Mesothelial cell of epicardium (in vitro differentiated cells): Measurements from ENCODE around the gene CLINT1. TPM values are rescaled to one million over a fixed set of nuclear protein-coding genes. Genes with fewer than 3 reads are reported as not detected.

Source experiments
- DNase-seq, 2 experiments: peaks; one replicate each; pipeline ENCODE4 v3.0.0; 2021; ENCODE audit warnings: low spot score in 2 of 2; ENCODE audit not compliant: unreplicated experiment in 2 of 2
- H3K27ac Mint-ChIP-seq: 2 replicates; pipeline ENCODE4 v1.8.0; 2021; ENCODE audit warnings: mixed read lengths
- H3K27me3 Mint-ChIP-seq: 2 replicates; pipeline ENCODE4 v1.8.0; 2021; ENCODE audit warnings: low read depth, mixed read lengths
- H3K36me3 Mint-ChIP-seq: 2 replicates; pipeline ENCODE4 v1.8.0; 2021; ENCODE audit warnings: mixed read lengths
- H3K4me1 Mint-ChIP-seq: 2 replicates; pipeline ENCODE4 v1.8.0; 2021; ENCODE audit warnings: mixed read lengths
- H3K4me3 Mint-ChIP-seq: 2 replicates; pipeline ENCODE4 v1.8.0; 2021; ENCODE audit warnings: mild to moderate bottlenecking, moderate library complexity, mixed read lengths
- H3K9me3 Mint-ChIP-seq: 2 replicates; pipeline ENCODE4 v1.8.0; 2021; ENCODE audit warnings: mixed read lengths
- CTCF ChIP-seq: fragments of 200-600 bp; sonication (generic); IDR thresholded peaks from one replicate; pipeline ENCODE4 v1.5.0; 2021; ENCODE audit warnings: antibody characterized with exemption; ENCODE audit not compliant: unreplicated experiment
- total RNA-seq: library from RNA; stranded (reverse); gene quantifications from 3 replicates; pipeline ENCODE4 v1.2.1, GENCODE V29; 2021

CLINT1 gene
- total RNA-seq, 1 donor from 2014 or later, result 74.8 TPM

GRCh38 chr5:157778121-157778805, 80.7 kb downstream of the CLINT1 start:
- TF ChIP-seq CTCF, result no peak
- Mint-ChIP-seq H3K9me3 (no peaks in the 10 kb centered on the region), H3K4me1 (peaks cover 5% of the 10 kb centered on the region), H3K4me3 (no peak overlapping the region), H3K36me3 (no peaks in the 10 kb centered on the region), H3K27ac (no peak overlapping the region), H3K27me3 (peaks cover 4% of the 10 kb centered on the region)
- peak in 1 of 2 experiments; percentile 54 for DNase-seq

- Mint-ChIP-seq H3K9me3 (no peaks in the 10 kb centered on the region), H3K4me1 (no peaks in the 10 kb centered on the region), H3K27me3 (peaks cover 5% of the 10 kb centered on the region), H3K4me3 (no peak overlapping the region), H3K36me3 (no peaks in the 10 kb centered on the region), H3K27ac (no peak overlapping the region)
- DNase-seq, result no peak
- no peak for TF ChIP-seq CTCF
Measured at GRCh38 chr5:157772127-157772526, 86.8 kb downstream of the CLINT1 start.

GRCh38 chr5:157770665-157771064, 88.3 kb downstream of the CLINT1 start:
- Mint-ChIP-seq H3K27me3 (peaks cover 6% of the 10 kb centered on the region), H3K36me3 (no peaks in the 10 kb centered on the region), H3K4me3 (no peak overlapping the region), H3K9me3 (no peaks in the 10 kb centered on the region), H3K4me1 (no peaks in the 10 kb centered on the region), H3K27ac (no peak overlapping the region)
- DNase-seq, result no peak
- no peak for TF ChIP-seq CTCF

- Mint-ChIP-seq H3K27me3 (peaks cover 12% of the 10 kb centered on the region), H3K4me3 (no peak overlapping the region), H3K36me3 (no peaks in the 10 kb centered on the region), H3K27ac (no peak overlapping the region), H3K4me1 (no peaks in the 10 kb centered on the region), H3K9me3 (no peaks in the 10 kb centered on the region)
- DNase-seq, result no peak
- no peak for TF ChIP-seq CTCF
Measured at GRCh38 chr5:157767689-157768088, 91.3 kb downstream of the CLINT1 start.

GRCh38 chr5:157766902-157767301, 92.0 kb downstream of the CLINT1 start:
- no peak for DNase-seq
- TF ChIP-seq CTCF, result no peak
- peaks cover 12% of the 10 kb centered on the region for H3K27me3 Mint-ChIP-seq
- no peaks in the 10 kb centered on the region for H3K36me3 Mint-ChIP-seq
- H3K4me1 Mint-ChIP-seq, result peaks cover 6% of the 10 kb centered on the region
- H3K9me3 Mint-ChIP-seq, result no peaks in the 10 kb centered on the region
- no peak overlapping the region for H3K4me3 Mint-ChIP-seq
- no peak overlapping the region for H3K27ac Mint-ChIP-seq
